ENCODE results near the gene AKT2.

DNA sequence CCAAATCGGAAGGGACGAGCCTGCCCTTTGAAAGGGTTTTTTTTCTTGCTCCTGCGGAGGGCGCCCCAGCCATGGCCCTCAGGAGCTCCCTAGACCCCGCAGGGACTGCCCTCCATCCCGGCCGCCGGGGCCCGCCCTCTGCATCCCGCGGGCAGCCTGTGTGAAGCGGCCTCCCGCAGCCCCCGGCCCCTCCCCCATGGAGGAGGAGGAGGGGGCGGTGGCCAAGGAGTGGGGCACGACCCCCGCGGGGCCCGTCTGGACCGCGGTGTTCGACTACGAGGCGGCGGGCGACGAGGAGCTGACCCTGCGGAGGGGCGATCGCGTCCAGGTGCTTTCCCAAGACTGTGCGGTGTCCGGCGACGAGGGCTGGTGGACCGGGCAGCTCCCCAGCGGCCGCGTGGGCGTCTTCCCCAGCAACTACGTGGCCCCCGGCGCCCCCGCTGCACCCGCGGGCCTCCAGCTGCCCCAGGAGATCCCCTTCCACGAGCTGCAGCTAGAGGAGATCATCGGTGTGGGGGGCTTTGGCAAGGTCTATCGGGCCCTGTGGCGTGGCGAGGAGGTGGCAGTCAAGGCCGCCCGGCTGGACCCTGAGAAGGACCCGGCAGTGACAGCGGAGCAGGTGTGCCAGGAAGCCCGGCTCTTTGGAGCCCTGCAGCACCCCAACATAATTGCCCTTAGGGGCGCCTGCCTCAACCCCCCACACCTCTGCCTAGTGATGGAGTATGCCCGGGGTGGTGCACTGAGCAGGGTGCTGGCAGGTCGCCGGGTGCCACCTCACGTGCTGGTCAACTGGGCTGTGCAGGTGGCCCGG, 93.1 kb downstream of the AKT2 start:
- TF ChIP-seq, protein P1, sequence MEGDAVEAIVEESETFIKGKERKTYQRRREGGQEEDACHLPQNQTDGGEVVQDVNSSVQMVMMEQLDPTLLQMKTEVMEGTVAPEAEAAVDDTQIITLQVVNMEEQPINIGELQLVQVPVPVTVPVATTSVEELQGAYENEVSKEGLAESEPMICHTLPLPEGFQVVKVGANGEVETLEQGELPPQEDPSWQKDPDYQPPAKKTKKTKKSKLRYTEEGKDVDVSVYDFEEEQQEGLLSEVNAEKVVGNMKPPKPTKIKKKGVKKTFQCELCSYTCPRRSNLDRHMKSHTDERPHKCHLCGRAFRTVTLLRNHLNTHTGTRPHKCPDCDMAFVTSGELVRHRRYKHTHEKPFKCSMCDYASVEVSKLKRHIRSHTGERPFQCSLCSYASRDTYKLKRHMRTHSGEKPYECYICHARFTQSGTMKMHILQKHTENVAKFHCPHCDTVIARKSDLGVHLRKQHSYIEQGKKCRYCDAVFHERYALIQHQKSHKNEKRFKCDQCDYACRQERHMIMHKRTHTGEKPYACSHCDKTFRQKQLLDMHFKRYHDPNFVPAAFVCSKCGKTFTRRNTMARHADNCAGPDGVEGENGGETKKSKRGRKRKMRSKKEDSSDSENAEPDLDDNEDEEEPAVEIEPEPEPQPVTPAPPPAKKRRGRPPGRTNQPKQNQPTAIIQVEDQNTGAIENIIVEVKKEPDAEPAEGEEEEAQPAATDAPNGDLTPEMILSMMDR (IDR thresholded peaks at IDR 0.05), result no peak
- TF ChIP-seq POLR2A (IDR thresholded peaks at IDR 0.05), result no peak

Measured in gastroesophageal sphincter (tissue), 3 donors.